Measurements from ENCODE around the gene GOLGA3.
"Not testable (repeated sequence)": the region's sequence is repeated elsewhere in the genome, so short reads cannot be mapped to it uniquely, and the experiment has no call there.

The GOLGA3 gene

GRCh38 chr12:132828706-132829534 lies at the start of gene GOLGA3:
GOLGA3 (minus strand) TSS chr12:132828869; CDS start chr12:132822128, 6,741 bp downstream.
- peak; percentile 91 to 92 for DNase-seq (ENCODE audit: low read depth in 2 of 2)

- DNase-seq (ENCODE audit: low read depth in 2 of 2): not testable (repeated sequence)
These were observed 46.0 kb upstream of the GOLGA3 start for GRCh38 chr12:132874620-132875019.

DNA sequence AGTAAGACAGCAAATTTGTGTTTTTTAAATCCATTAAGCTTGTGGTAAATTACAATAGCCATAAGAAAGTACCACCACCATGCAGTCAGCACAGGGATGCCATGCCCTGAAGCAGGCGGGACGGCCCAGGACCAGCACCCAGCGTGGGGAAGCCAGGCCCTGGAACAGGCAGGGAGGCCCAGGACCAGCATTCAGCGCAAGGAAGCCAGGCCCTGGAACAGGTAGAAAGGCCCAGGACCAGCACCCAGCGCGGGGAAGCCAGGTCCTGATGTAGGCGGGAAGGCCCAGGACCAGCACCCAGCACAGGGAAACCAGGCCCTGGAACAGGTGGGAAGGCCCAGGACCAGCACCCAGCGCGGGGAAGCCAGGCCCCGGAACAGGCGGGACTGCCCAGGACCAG lies 45.5 kb upstream of the GOLGA3 start:
- DNase-seq (ENCODE audit: low read depth in 2 of 2): no peak

GRCh38 chr12:132873724-132874123 lies 45.1 kb upstream of the GOLGA3 start:
- DNase-seq (ENCODE audit: low read depth in 2 of 2): no peak

DNA sequence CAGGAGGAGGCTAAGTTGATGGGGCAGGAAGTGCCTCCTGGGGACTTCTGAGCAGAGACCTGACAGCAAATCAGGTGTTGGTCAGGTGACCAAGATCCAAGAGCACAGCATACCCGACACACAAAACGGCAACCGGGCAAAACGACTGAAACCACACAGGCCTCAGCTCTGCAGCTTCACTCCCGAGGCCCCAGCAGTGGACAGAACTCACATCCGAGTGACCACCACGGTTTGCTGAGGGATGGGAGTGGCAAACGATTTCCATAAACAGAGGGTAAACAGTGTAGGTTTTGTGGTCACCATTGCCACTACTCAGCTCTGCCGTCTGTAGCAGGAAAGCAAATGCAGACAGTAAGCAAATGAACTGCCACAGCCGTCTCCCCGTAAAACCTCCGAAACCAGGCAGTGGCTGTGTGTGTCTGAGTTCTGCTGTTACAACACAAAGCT lies 44.3 kb upstream of the GOLGA3 start:
- DNase-seq (ENCODE audit: low read depth in 2 of 2): no peak

DNA sequence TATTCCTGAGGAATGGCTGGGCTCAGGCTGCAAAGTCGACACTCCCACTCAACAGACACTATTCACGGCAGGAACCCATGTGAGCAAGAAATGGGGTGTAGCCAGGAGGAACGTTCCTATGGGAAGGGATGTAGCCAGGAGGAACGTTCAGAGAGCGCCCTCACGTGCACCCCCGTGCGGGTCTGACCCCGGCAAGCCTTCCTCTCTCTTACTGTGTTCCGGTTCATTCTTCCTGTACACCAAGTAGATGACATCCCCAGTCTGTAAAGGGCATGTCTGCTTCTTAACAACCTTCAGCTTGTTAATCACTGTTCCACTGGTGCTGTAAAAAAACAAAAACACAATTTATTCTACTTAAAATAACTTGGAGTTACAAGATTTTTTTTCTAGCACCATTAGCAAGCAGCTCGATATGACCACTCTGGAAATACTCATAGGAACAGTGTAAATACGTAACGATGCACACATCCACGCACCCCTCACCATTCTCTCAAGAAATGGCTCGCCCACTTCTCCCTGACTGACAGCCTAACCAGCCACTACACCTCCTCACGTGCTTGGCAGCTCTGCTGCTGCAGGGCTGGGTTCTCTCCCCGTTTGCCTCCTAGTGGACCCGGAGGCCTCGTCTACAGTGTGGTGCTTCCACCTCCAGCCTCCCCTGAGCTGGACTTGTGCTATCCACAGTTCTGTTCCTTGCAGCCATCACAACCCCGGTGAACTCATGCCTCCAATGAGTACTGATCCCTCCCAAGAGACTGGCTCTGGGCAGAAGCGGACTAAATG lies 43.6 kb upstream of the GOLGA3 start:
- DNase-seq (ENCODE audit: low read depth in 2 of 2): no peak

DNA sequence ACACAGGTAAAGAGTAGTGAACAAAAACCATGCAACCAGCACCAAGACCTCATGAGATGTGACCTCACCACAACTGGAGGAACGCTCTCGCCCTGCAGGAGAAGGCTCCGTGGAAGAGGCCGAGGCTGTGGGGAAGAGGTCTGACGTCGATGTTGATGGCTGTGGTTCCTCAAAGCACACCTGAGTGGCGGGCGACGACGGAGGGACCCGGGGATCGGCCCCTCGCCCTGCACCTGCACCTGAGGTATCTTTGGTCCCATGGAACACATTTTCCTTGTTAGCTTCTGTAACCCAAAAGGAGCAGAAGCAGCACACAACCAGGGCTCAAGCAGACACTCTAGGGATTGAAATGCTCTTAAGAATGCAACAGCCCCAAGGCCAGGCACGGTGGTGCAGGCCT lies 40.9 kb upstream of the GOLGA3 start:
- no peak for DNase-seq (ENCODE audit: low read depth in 2 of 2)

DNA sequence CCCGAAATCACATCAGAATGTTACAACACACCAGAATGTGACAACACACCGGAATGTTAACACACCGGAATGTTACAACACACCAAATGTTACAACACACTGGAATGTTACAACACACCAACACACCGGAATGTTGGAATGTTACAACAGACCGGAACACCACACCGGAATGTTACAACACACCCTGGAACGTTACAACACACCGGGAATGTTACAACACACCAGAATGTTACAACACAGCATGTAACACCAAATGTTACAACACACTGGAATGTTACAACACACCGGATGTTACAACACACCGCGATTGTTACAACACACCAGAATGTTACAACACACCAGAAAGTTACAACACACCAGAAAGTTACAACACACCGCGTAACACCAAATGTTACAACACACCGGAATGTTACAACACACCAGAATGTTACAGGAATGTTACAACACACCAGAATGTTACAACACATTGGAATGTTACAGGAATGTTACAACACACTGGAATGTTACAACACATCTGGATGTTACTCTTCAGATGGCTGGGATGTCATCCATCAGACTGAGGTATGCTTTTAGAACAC lies 37.7 kb upstream of the GOLGA3 start:
- DNase-seq (ENCODE audit: low read depth in 2 of 2): no peak

DNA sequence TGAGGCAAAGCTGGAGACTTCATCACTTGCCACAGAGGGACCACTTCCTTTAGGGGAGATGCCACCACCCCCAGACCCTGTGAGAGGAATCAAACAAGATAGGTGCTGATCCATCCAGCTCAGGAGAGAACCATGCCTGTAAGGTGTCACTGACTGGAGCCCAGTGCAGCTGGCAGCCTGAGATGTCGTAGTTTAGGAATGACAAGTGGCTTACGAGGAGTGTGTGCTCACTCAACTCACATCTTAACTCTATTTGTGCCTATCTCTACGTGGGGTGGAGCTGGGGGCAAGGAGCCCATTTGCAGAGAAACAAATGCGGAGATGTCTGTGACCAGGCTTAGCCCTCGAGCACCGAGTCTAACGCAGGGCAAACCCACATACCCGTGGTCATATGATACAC lies 32.9 kb upstream of the GOLGA3 start:
- no peak for DNase-seq (ENCODE audit: low read depth in 2 of 2)

DNA sequence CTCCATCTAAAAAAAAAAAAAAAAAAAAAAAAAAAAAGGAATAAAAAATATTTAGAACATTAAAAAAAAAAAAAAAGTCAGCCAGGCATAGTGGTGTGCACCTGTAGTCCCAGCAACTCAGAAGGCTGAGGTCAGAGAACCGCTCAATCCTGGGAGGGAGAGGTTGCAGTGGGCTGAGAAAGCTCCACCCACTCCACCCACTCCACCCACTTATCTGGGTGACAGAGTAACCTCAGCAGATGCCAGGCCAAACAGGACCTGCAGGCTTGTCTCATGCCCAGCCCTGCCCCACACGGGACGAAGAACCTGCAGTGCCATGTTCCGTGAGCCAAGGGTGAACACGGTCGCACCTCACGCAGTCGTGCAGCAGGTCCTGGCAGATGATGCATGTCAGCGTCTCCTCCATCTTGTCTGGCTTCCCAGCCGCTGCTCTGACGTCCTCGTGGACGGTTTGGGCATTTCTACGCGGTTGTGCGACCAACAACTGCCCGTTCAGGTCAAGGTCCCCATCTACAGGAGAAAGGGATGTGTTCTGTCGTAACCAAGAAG lies 30.1 kb upstream of the GOLGA3 start:
- DNase-seq (ENCODE audit: low read depth in 2 of 2): no peak

GRCh38 chr12:132857019-132857418 lies 28.4 kb upstream of the GOLGA3 start:
- DNase-seq (ENCODE audit: low read depth in 2 of 2): not testable (repeated sequence)

- DNase-seq (ENCODE audit: low read depth in 2 of 2): no peak
These were observed 27.9 kb upstream of the GOLGA3 start for GRCh38 chr12:132856581-132856980.

GRCh38 chr12:132855211-132855610 lies 26.5 kb upstream of the GOLGA3 start:
- not testable (repeated sequence) for DNase-seq (ENCODE audit: low read depth in 2 of 2)

- no peak for DNase-seq (ENCODE audit: low read depth in 2 of 2)
These were observed 24.8 kb upstream of the GOLGA3 start for GRCh38 chr12:132853285-132854092.

- no peak for DNase-seq (ENCODE audit: low read depth in 2 of 2)
These were observed 23.8 kb upstream of the GOLGA3 start for GRCh38 chr12:132852496-132852895.

DNA sequence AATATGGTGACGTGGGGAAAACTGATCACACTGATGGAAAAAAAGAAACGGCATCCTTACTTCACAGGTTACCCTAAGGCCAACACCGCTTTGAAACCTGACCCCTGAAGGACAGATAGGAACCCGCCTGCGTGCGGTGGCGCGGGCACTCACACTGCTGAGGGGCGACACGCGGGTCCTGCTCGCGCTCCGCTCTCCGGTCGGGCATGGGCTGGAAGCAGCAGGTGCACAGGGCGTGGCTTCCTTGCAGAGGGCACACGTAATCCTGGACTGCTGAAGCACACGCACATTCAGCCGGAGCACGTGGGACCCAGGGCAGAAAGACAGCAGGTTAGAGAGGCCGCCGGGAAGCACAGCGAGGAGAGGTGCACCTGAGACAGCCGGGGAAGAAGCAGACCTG lies 22.8 kb upstream of the GOLGA3 start:
- DNase-seq (ENCODE audit: low read depth in 2 of 2): no peak

GRCh38 chr12:132850291-132850690 lies 21.6 kb upstream of the GOLGA3 start:
- DNase-seq (ENCODE audit: low read depth in 2 of 2): no peak

DNA sequence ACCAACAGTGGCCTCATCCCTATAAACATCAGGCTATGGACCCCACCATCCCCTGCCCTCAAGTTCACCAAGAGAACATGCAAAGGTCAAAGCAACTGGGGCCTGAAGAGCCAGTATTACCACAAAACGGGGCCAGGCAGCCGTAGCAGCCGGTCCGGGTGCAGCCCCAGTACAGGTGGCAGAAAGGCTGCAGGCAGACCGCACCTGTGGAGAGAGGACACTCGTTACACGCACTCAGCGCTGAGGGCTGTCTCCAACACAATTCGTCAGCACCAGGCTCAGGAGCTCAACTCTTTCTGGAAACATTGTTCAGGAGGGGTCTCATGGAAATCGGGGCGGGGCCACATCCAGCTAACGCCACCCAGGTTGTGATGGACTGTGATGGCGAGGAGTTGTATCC lies 19.9 kb upstream of the GOLGA3 start:
- DNase-seq (ENCODE audit: low read depth in 2 of 2): no peak

- no peak for DNase-seq (ENCODE audit: low read depth in 2 of 2)
These were observed 19.0 kb upstream of the GOLGA3 start for GRCh38 chr12:132847363-132848356.

DNA sequence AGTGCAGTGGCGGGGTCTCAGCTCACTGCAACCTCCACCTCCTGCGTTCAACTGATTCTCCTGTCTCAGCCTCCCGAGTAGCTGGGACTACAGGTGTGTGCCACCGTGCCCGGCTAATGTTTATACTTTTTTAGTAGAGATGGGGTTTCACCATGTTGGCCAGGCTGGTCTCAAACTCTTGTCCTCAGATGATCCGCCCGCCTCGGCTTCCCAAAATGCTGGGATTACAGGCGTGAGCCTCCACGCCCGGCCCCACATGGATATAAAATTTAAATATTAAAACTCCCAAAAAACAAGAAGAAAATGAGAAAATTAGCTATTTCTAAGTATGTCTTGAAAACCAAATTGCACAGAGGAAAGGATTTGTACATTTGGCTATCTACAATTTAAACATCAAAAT lies 16.0 kb upstream of the GOLGA3 start:
- not testable (repeated sequence) for DNase-seq (ENCODE audit: low read depth in 2 of 2)
